ENCODE measurements around the gene DUSP3.
"Not testable (repeated sequence)": the region's sequence is repeated elsewhere in the genome, so short reads cannot be mapped to it uniquely, and the experiment has no call there.

Gene DUSP3

DNA sequence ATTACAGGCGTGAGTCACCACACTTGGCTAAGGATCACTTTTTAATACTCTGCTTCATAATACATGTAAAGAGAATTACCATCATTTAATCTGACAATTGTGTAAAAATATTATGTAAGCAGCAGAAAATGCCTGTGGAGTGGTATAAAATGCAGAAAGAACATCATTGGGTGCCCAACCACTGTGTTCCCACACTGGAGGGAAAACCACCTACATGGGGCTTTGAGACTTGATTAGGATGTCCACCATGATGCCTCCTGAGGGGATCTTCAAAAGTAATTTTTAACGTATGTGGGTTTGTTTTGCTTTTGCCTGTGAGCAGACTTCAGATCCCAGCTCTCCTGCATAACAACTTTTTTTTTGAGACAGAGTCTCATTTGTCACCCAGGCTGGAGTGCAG, 20.3 kb upstream of the DUSP3 start:
- DNase-seq = no peak

- not testable (repeated sequence) for DNase-seq
Observed at GRCh38 chr17:43798024-43798423, 19.2 kb upstream of the DUSP3 start.

DNA sequence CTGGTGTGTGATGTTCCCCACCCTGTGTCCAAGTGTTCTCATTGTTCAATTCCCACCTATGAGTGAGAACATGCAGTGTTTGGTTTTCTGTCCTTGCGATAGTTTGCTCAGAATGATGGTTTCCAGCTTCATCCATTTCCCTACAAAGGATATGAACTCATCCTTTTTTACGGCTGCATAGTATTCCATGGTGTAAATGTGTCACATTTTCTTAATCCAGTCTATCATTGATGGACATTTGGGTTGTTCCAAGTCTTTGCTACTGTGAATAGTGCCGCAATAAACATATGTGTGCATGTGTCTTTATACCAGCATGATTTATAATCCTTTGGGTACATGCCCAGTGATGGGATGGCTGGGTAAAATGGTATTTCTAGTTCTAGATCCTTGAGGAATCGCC, 13.9 kb upstream of the DUSP3 start:
- not testable (repeated sequence) for DNase-seq

- DNase-seq = no peak
Observed at GRCh38 chr17:43791589-43791988, 12.8 kb upstream of the DUSP3 start.

- no peak for DNase-seq
Observed at GRCh38 chr17:43790311-43790940, 11.6 kb upstream of the DUSP3 start.

DNA sequence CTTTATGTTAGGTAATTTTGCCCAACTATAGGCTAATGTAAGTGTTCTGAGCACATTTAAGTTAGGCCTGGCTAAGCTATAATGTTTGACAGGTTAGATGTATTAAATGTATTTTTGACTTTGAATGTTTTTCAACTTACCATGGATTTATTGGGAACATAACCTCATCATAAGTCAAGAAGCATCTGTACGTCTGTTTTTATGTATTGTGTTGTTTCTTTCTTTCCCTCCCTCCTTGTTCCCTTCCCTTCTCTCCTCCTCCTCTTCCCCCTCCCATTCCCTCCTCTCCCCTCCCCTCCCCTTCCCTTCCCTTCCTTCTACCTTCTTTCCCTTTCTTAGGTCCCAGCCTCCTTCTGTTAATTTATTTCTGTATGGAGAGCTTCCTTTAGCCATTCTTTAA, 10.7 kb upstream of the DUSP3 start:
- no peak for DNase-seq

DNA sequence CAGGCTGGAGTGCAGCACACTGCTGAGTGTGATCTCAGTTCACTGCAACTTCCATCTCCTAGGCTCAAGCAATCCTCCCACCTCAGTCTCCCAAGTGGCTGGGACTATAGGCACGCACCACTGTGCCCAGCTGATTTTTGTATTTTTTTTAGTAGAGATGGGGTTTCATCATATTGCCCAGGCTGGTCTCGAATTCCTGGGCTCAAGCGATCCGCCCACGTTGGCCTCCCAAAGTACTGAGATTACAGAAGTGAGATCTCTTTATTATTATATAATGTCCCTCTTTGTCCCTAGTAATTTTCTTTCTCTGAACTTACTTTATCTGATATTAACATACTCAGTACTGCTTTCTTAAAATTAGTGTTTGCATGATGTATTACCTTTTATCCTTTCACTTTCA, 9.8 kb upstream of the DUSP3 start:
- no peak for DNase-seq

GRCh38 chr17:43787728-43788127, 9.0 kb upstream of the DUSP3 start:
- no peak for DNase-seq

- DNase-seq = no peak
Observed at GRCh38 chr17:43784628-43785101, 5.9 kb upstream of the DUSP3 start.

DNA sequence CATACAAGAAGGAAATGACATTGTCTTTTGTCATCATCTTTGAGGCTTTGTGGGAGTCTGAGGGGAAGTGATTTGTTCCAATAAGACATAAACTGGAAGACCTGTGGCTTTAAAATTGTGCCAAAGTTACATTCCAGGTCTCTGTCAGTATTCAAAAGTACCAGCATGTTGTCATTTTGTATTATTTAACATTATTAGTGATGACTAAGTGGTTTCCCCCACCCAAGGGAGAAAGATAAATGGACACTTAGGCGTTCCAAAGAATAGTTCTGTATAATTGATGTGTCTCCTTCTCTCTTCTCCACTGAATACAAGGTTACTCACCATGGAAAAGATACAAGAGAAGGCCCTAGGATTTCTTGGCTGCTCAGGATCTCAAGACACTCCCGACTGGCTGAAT, 5.3 kb upstream of the DUSP3 start:
- no peak for DNase-seq

DNA sequence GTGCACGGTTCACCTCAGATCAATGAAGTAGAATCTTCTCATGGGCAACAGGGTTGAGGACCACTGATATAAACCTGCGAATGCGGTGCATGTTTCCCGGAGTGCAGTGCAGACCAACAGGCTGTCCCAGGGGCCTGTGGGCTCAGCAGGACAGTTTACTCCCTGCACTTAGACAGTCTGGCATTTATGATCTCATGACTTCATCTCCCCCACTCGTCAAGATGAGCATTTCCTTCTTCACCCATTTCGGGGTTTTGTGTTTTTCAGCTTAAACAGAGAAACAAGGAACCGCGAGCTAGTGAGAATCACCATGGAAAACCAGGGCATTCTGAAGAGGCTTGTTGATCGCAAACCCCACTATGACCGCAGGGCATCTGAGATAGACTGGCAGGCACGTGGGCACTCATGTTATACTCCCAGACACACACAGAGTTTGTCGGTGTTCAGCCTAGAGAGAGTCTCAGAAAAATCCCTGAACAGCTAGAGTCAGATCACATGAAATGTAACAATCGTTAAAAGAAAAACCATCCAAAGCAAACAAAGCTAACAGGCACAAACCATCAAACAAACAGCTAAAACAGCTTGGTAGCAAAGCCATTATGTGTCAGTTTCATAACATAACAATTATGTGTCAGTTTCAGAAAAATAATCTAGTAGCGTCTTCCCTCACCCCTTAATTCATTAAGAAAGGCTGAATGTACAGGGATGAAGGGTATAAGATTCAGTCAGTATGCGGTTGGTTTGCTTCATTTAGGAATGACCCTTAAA, 4.3 kb upstream of the DUSP3 start:
- DNase-seq = no peak

DNA sequence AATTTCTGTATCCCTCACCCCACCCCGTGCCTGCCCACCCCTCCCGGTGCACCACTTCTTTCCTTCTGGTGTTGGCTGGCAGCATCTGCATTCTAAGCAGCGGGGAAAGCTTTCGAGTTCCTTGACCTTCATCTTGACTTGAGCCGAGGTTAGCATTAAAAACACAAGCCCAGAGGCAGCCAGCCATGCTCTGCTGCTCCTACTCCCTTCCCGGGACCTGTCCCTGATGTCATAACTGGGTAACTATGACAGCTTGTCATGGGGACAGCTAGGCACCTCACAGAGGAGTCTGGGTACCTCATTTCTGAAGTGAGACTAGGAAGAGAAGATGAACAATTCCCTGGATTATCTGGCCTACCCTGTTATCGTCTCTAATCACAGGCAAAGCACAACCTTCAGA, 1.4 kb upstream of the DUSP3 start, which contains the start of gene CFAP97D1:
Gene CFAP97D1 (plus strand): TSS at position 301 of the 400 bp plus-strand sequence. CDS start 28 bp downstream, at position 329.
- no peak for DNase-seq

GRCh38 chr17:43779145-43780125, 658 bp upstream of the DUSP3 start:
- DNase-seq = peak; percentile 44

- no peak for DNase-seq
Observed at GRCh38 chr17:43774304-43775250, 4.2 kb downstream of the DUSP3 start.

- DNase-seq = peak; percentile 80
Observed at GRCh38 chr17:43772877-43773648, 5.7 kb downstream of the DUSP3 start.

- DNase-seq = no peak
Observed at GRCh38 chr17:43771463-43771862, 7.3 kb downstream of the DUSP3 start.

DNA sequence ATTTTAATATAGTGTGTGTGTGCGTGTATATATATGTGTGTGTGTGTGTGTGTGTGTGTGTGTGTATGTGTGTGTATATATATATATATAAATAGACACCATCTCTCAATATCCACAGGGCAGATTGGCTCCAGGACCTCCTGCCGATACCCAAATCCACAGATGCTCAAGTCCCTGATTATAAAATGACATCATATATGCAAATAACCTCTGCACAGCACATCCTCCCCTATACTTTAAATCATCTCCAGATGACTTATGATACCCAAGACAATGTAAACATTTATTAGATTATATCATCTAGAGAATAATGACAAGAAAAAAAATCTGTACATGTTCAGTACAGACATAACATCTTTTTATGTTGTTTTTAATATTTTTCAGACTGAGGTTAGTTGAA, 7.8 kb downstream of the DUSP3 start:
- DNase-seq = no peak

DNA sequence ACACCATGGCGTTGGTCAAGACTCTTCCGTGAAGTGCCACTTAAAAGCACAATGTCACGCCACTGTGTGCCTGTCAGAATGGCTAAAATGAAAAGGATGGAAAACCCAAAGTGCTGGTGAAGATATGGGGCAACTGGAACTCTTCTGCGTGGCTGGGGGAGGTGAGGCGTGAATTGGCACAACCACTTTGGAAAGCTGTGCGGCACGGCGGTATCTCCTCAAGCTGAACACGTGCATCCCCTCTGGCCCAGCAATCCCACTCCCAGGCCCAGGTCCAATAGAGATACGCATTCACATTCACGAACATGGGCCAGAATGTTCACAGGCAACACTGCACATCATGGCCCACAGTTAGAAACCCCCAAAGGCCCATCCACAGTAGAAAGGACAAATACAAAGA, 8.9 kb downstream of the DUSP3 start:
- DNase-seq = no peak

DNA sequence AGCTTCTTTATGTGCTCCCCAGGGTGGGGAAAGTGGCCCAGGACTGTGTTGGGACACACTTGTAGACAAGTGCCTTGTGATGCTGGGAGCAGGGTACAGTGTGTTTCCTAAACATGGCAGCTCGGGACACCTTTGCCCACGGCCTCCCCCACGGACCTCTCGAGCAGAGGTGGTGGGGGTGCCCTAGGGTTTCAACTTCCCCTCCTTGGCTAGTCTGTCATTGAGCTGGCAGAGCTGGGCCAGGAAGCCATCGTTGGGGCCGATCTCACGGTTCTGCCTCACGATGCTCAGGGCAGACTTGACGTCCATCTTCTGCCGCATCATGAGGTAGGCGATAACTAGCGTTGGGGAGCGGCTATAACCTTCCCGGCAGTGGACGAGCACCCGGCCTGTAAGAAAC, 9.4 kb downstream of the DUSP3 start:
- no peak for DNase-seq

GRCh38 chr17:43768943-43769342, 9.8 kb downstream of the DUSP3 start:
- DNase-seq = no peak

GRCh38 chr17:43768382-43768781, 10.4 kb downstream of the DUSP3 start:
- DNase-seq = peak; percentile 26
